Testis (tissue), 3 donors: ENCODE data around the gene LIPK. TPM values are rescaled to one million over a fixed set of nuclear protein-coding genes. Genes with fewer than 3 reads are reported as not detected.

Experiments used
- DNase-seq: peaks from one replicate; pipeline ENCODE4 v3.0.0-alpha.2; 2019
- H3K27ac ChIP-seq, 2 donors: fragments of 200-600 bp; sonication (generic); one replicate each; pipeline ENCODE4 v1.5.1; 2019
- H3K27me3 ChIP-seq: fragments of 200-600 bp; sonication (generic); one replicate; pipeline ENCODE4 v1.5.1; 2019
- H3K36me3 ChIP-seq: fragments of 200-600 bp; sonication (generic); one replicate; pipeline ENCODE4 v1.5.1; 2017; ENCODE audit warnings: low read depth; ENCODE audit errors: missing control alignments
- H3K4me1 ChIP-seq: fragments of 200-600 bp; sonication (generic); one replicate; pipeline ENCODE4 v1.5.1; 2019
- H3K4me3 ChIP-seq, 2 donors: fragments of 200-600 bp; sonication (generic); one replicate each; pipeline ENCODE4 v1.5.1; 2017 to 2019
- H3K9me3 ChIP-seq: fragments of 200-600 bp; sonication (generic); one replicate; pipeline ENCODE4 v1.5.1; 2017
- POLR2A ChIP-seq: fragments of 450-650 bp; IDR thresholded peaks from one replicate; pipeline ENCODE4 v1.6.1; 2017; ENCODE audit warnings: antibody characterized with exemption, mild to moderate bottlenecking, moderate library complexity
- WGBS, 2 donors: methylation state at CpG; one replicate each; pipeline ENCODE4 v1.1.5; 2018; 5-methylcytosine and 5-hydroxymethylcytosine counted together
- intact Hi-C: fragments of 100-400 bp; cut with DNase I; formaldehyde crosslinking; loops from one replicate; pipeline ENCODE4 v1.15.1; 2023; ENCODE audit warnings: low total_unique reads
- polyA plus RNA-seq: library from polyadenylated mRNA; stranded (reverse); fragments of 350-450 nt; fragmentation: Illumina TruSeq; extraction: RNeasy Lipid Tissue Mini Kit (QIAGEN cat#74804); gene quantifications from one replicate; pipeline ENCODE4 v1.2.3, GENCODE V29; 2014; ENCODE audit warnings: low read depth, low replicate concordance; ENCODE audit not compliant: insufficient read depth
- total RNA-seq, 2 donors: library from RNA; depleted of rRNA; stranded (reverse); fragments of >200 nt; gene quantifications; one replicate each; pipeline ENCODE4 v1.2.3, GENCODE V29; 2016
- TF ChIP-seq, protein P1 (sequence below), 3 experiments: fragments of 450-650 bp in 2 of 3; fragments of 200-600 bp in 1 of 3; sonication (generic) in 1 of 3; IDR thresholded peaks; one replicate each; pipeline ENCODE4 v1.5.1; 2016 to 2019; ENCODE audit warnings: antibody characterized with exemption in 3 of 3, mild to moderate bottlenecking in 2 of 3, moderate library complexity in 1 of 3

Gene LIPK
- total and polyA plus RNA-seq, 3 donors from 2014 or later, result not detected

DNA sequence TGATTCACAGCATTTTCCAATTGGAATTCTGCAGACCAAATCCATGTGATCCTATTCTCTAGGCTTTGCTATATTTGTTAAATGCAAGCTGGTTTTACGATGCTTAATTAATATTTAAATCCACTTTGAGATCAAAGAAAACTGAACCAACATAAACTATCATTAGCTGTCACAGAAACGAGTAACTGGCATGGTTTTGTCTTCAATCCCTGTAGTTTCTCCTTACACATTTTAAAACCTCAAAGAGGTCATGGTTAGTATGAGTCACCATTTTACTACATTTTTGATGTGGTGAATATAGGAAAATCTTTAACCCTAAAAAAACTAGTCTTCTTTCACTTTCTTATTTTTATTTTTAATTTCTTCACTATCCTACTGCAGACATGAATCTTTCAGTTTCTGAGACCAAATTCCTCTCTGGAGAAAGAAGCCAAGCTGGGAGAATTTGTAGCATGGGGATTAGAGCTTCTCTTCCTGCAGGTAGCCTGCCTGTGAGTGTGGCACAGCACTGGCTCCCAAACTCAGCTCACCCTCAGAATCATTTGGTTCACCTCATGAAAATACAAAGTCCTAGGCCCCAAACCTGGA, 87.8 kb downstream of the LIPK start:
- intact Hi-C loops, result no loop called here
- Histone ChIP-seq H3K27me3 (no peaks in the 10 kb centered on the region), H3K9me3 (no peaks in the 10 kb centered on the region), H3K27ac (no peak overlapping the region), H3K4me1 (no peaks in the 10 kb centered on the region), H3K36me3 (no peaks in the 10 kb centered on the region), H3K4me3 (no peak overlapping the region)
- TF ChIP-seq, protein P1, sequence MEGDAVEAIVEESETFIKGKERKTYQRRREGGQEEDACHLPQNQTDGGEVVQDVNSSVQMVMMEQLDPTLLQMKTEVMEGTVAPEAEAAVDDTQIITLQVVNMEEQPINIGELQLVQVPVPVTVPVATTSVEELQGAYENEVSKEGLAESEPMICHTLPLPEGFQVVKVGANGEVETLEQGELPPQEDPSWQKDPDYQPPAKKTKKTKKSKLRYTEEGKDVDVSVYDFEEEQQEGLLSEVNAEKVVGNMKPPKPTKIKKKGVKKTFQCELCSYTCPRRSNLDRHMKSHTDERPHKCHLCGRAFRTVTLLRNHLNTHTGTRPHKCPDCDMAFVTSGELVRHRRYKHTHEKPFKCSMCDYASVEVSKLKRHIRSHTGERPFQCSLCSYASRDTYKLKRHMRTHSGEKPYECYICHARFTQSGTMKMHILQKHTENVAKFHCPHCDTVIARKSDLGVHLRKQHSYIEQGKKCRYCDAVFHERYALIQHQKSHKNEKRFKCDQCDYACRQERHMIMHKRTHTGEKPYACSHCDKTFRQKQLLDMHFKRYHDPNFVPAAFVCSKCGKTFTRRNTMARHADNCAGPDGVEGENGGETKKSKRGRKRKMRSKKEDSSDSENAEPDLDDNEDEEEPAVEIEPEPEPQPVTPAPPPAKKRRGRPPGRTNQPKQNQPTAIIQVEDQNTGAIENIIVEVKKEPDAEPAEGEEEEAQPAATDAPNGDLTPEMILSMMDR (IDR thresholded peaks at IDR 0.05), result no peak
- no peak for TF ChIP-seq POLR2A
- WGBS, 2 donors, result 70 to 74% methylated on average over 2 of the region's 2 CpGs
- DNase-seq, result no peak

DNA sequence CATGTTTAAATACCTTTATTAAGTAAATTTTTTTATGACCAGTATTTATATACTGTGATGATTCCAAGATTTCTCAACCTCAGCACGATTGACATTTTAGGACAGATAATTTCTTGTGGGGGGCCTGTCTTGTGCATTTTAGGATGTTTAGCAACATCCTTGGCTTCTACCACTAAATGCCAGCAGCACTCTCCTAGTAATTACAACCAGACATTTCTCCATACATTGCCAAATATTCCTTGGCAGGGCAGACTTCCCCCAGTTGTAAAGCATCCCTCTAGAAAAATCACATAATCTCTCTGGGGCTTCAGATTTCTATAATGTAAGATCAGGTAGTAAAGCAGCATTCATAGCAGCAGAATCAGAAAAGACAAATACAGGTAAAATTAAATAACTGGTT, 88.7 kb downstream of the LIPK start:
- no peak for TF ChIP-seq POLR2A
- TF ChIP-seq, protein P1 (IDR thresholded peaks at IDR 0.05), result no peak
- no peak overlapping the region for H3K4me3 ChIP-seq
- 76 to 79% methylated on average over 1 of the region's 1 CpG for WGBS, 2 donors
- no peak overlapping the region for H3K27ac ChIP-seq
- no peak for DNase-seq
- intact Hi-C loops, result no loop called here
- no peaks in the 10 kb centered on the region for H3K9me3 ChIP-seq
- no peaks in the 10 kb centered on the region for H3K4me1 ChIP-seq
- H3K27me3 ChIP-seq, result no peaks in the 10 kb centered on the region
- H3K36me3 ChIP-seq, result no peaks in the 10 kb centered on the region

DNA sequence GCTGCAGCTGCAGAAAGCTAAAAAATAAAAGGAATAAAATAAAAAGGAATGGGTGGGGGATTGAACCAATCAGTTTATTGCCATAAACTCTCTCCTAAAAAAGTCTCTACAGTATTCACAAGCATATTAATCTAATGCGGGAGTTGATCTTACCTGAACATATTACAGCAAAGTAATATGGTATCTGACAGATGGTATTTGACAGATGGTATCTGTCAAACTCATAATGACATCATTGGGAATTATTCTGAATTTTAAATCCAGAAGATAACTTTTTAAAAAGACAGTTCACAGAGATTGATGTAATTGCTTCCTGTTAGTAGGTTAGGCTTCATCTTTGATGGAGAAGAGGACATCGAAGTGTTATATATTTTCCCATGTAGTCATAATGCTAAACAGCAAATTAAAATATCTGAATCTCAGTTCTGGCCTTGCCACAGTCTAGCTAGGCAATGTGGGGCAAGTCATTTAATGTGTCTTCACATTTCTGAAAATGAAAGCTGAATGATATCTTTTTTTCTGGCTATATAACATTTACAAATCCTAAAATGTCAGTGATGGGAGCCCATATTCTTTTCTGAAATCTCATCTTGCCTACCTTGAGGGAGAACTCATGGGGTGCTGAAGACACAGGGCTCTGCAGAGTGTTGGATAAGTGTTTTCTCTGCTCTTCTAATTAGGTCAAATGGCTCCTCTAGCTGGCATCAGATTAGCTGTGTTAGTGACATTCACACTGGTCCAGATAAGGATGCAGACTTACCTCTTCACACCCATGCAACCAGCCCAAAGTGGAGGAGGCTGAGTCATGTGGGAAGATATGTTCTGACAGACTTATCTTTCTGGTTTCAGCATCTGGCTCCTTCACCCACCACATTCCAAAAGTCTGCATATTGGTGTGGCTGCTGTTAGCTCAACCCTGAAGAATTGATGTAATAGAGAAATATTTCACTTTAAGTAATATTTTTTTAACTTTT, 94.4 kb downstream of the LIPK start:
- no peak for DNase-seq
- Histone ChIP-seq H3K4me3 (no peak overlapping the region), H3K36me3 (no peaks in the 10 kb centered on the region), H3K9me3 (no peaks in the 10 kb centered on the region), H3K4me1 (no peaks in the 10 kb centered on the region), H3K27me3 (no peaks in the 10 kb centered on the region), H3K27ac (no peak overlapping the region)
- intact Hi-C loops, result no loop called here
- 81 to 89% methylated on average over 2 of the region's 2 CpGs for WGBS, 2 donors
- TF ChIP-seq POLR2A, result no peak
- TF ChIP-seq, protein P1 (IDR thresholded peaks at IDR 0.05), result no peak

Other genes starting within 250 kb of the LIPK start
- 10 to 100 TPM; 27.1 to 27.4 TPM for gene RNLS, start 122.9 kb upstream of the LIPK start, total RNA-seq
- 13.0 TPM for gene RNLS, start 122.9 kb upstream of the LIPK start, polyA plus RNA-seq
- 1 to 10 TPM; 3.5 to 4.2 TPM for gene LIPJ, start 119.5 kb upstream of the LIPK start, total RNA-seq
- gene LIPJ, start 119.5 kb upstream of the LIPK start, polyA plus RNA-seq, result 10.4 TPM
- 1 to 10 TPM in 1 of 2 donors, under 1 TPM in 1; 0.81 to 2.3 TPM for gene LIPF, start 41.8 kb upstream of the LIPK start, total RNA-seq
- gene LIPF, start 41.8 kb upstream of the LIPK start, polyA plus RNA-seq, result 1.3 TPM
- gene LIPN, start 53.8 kb downstream of the LIPK start, total RNA-seq, result under 1 TPM in 1 of 2 donors, not detected in 1; 0.31 TPM
- not detected for gene LIPN, start 53.8 kb downstream of the LIPK start, polyA plus RNA-seq
- not detected for gene LIPM, start 96.5 kb downstream of the LIPK start, total RNA-seq
- not detected for gene LIPM, start 96.5 kb downstream of the LIPK start, polyA plus RNA-seq
- under 1 TPM in 1 of 2 donors, not detected in 1; 0.31 TPM for gene ANKRD22, start 145.6 kb downstream of the LIPK start, total RNA-seq
- gene ANKRD22, start 145.6 kb downstream of the LIPK start, polyA plus RNA-seq, result 1.3 TPM
- 10 to 100 TPM; 20.0 to 32.3 TPM for gene STAMBPL1, start 174.0 kb downstream of the LIPK start, total RNA-seq
- gene STAMBPL1, start 174.0 kb downstream of the LIPK start, polyA plus RNA-seq, result 37.5 TPM
- 100 to 1,000 TPM; 398 to 527 TPM for gene ACTA2, start 246.5 kb downstream of the LIPK start, total RNA-seq
- gene ACTA2, start 246.5 kb downstream of the LIPK start, polyA plus RNA-seq, result 939 TPM